ENCODE results near the gene EFCC1.

EFCC1 gene

GRCh38 chr3:128983293-128984069, 17.6 kb upstream of the EFCC1 start:
- H3K9me3 ChIP-seq (ENCODE audit: control insufficient read depth, insufficient read depth, low read depth, low read length), result no peaks in the 10 kb centered on the region
- H3K4me3 ChIP-seq (ENCODE audit: low read depth, low read length), result no peak overlapping the region
- H3K27me3 ChIP-seq (ENCODE audit: control insufficient read depth, insufficient read depth, low read length), result no peaks in the 10 kb centered on the region; the same call in 1 of the 2 replicates
- H3K36me3 ChIP-seq (ENCODE audit: control insufficient read depth, insufficient read depth, low read length), result no peaks in the 10 kb centered on the region
- no peak overlapping the region for H3K27ac ChIP-seq (ENCODE audit: low read depth, low read length)
- no peaks in the 10 kb centered on the region for H3K4me1 ChIP-seq (ENCODE audit: control insufficient read depth, insufficient read depth, low read length)
- no peak overlapping the region for H3K9ac ChIP-seq (ENCODE audit: low read length)

- Histone ChIP-seq H3K4me3 (ENCODE audit: low read depth, low read length) (no peak overlapping the region), H3K4me1 (ENCODE audit: control insufficient read depth, insufficient read depth, low read length) (no peaks in the 10 kb centered on the region), H3K27ac (ENCODE audit: low read depth, low read length) (no peak overlapping the region), H3K27me3 (ENCODE audit: control insufficient read depth, insufficient read depth, low read length) (no peaks in the 10 kb centered on the region; the same call in 1 of the 2 replicates), H3K9ac (ENCODE audit: low read length) (no peak overlapping the region), H3K9me3 (ENCODE audit: control insufficient read depth, insufficient read depth, low read depth, low read length) (no peaks in the 10 kb centered on the region), H3K36me3 (ENCODE audit: control insufficient read depth, insufficient read depth, low read length) (no peaks in the 10 kb centered on the region)
Measured at GRCh38 chr3:128984596-128984995, 16.5 kb upstream of the EFCC1 start.

- H3K4me1 ChIP-seq (ENCODE audit: control insufficient read depth, insufficient read depth, low read length), result no peaks in the 10 kb centered on the region
- no peak overlapping the region for H3K9ac ChIP-seq (ENCODE audit: low read length)
- no peak overlapping the region for H3K4me3 ChIP-seq (ENCODE audit: low read depth, low read length)
- peaks cover 7% of the 10 kb centered on the region for H3K27me3 ChIP-seq (ENCODE audit: control insufficient read depth, insufficient read depth, low read length)
- H3K36me3 ChIP-seq (ENCODE audit: control insufficient read depth, insufficient read depth, low read length), result no peaks in the 10 kb centered on the region
- H3K27ac ChIP-seq (ENCODE audit: low read depth, low read length), result no peak overlapping the region
- no peaks in the 10 kb centered on the region for H3K9me3 ChIP-seq (ENCODE audit: control insufficient read depth, insufficient read depth, low read depth, low read length)
Measured at GRCh38 chr3:128987302-128988100, 13.6 kb upstream of the EFCC1 start.

- H3K36me3 ChIP-seq (ENCODE audit: control insufficient read depth, insufficient read depth, low read length), result no peaks in the 10 kb centered on the region
- peaks cover 14% of the 10 kb centered on the region for H3K27me3 ChIP-seq (ENCODE audit: control insufficient read depth, insufficient read depth, low read length)
Measured at GRCh38 chr3:128988286-128988685, 12.8 kb upstream of the EFCC1 start.

GRCh38 chr3:128991355-128991895, 9.7 kb upstream of the EFCC1 start:
- H3K4me1 ChIP-seq (ENCODE audit: control insufficient read depth, insufficient read depth, low read length), result peaks cover 17% of the 10 kb centered on the region
- no peak overlapping the region for H3K27ac ChIP-seq (ENCODE audit: low read depth, low read length)
- peaks cover 44% of the 10 kb centered on the region for H3K27me3 ChIP-seq (ENCODE audit: control insufficient read depth, insufficient read depth, low read length)
- H3K9ac ChIP-seq (ENCODE audit: low read length), result no peak overlapping the region
- H3K4me3 ChIP-seq (ENCODE audit: low read depth, low read length), result no peak overlapping the region
- no peaks in the 10 kb centered on the region for H3K9me3 ChIP-seq (ENCODE audit: control insufficient read depth, insufficient read depth, low read depth, low read length)
- no peaks in the 10 kb centered on the region for H3K36me3 ChIP-seq (ENCODE audit: control insufficient read depth, insufficient read depth, low read length)

More at GRCh38 chr3:128988286-128988685, 12.8 kb upstream of the EFCC1 start:
- Histone ChIP-seq H3K27ac (ENCODE audit: low read depth, low read length) (no peak overlapping the region), H3K9me3 (ENCODE audit: control insufficient read depth, insufficient read depth, low read depth, low read length) (no peaks in the 10 kb centered on the region), H3K4me1 (ENCODE audit: control insufficient read depth, insufficient read depth, low read length) (peaks cover 7% of the 10 kb centered on the region), H3K9ac (ENCODE audit: low read length) (no peak overlapping the region), H3K4me3 (ENCODE audit: low read depth, low read length) (no peak overlapping the region)

GRCh38 chr3:128992926-128993460, 8.1 kb upstream of the EFCC1 start:
- Histone ChIP-seq H3K9me3 (ENCODE audit: control insufficient read depth, insufficient read depth, low read depth, low read length) (no peaks in the 10 kb centered on the region), H3K36me3 (ENCODE audit: control insufficient read depth, insufficient read depth, low read length) (no peaks in the 10 kb centered on the region), H3K4me1 (ENCODE audit: control insufficient read depth, insufficient read depth, low read length) (peaks cover 17% of the 10 kb centered on the region), H3K4me3 (ENCODE audit: low read depth, low read length) (peak overlapping the region; percentile 64), H3K27me3 (ENCODE audit: control insufficient read depth, insufficient read depth, low read length) (peaks cover 60% of the 10 kb centered on the region), H3K9ac (ENCODE audit: low read length) (peak overlapping the region; percentile 43), H3K27ac (ENCODE audit: low read depth, low read length) (no peak overlapping the region)

GRCh38 chr3:128993461-128994172, 7.5 kb upstream of the EFCC1 start, which contains the start of gene CFAP92:
Gene CFAP92 (minus strand): TSS chr3:128994076. CDS start chr3:128993304, 772 bp downstream.
- Histone ChIP-seq H3K9ac (ENCODE audit: low read length) (peak within 1 kb of the TSS; percentile 43), H3K4me3 (ENCODE audit: low read depth, low read length) (peak within 1 kb of the TSS; percentile 64), H3K36me3 (ENCODE audit: control insufficient read depth, insufficient read depth, low read length) (no peaks in the 10 kb centered on the region), H3K4me1 (ENCODE audit: control insufficient read depth, insufficient read depth, low read length) (peaks cover 20% of the 10 kb centered on the region), H3K27ac (ENCODE audit: low read depth, low read length) (no peak within 1 kb of the TSS), H3K27me3 (ENCODE audit: control insufficient read depth, insufficient read depth, low read length) (peaks cover 65% of the 10 kb centered on the region), H3K9me3 (ENCODE audit: control insufficient read depth, insufficient read depth, low read depth, low read length) (no peaks in the 10 kb centered on the region)

- no peak overlapping the region for H3K9ac ChIP-seq (ENCODE audit: low read length)
- no peaks in the 10 kb centered on the region for H3K36me3 ChIP-seq (ENCODE audit: control insufficient read depth, insufficient read depth, low read length)
- peaks cover 26% of the 10 kb centered on the region for H3K4me1 ChIP-seq (ENCODE audit: control insufficient read depth, insufficient read depth, low read length)
- no peak overlapping the region for H3K27ac ChIP-seq (ENCODE audit: low read depth, low read length)
- peaks cover 70% of the 10 kb centered on the region for H3K27me3 ChIP-seq (ENCODE audit: control insufficient read depth, insufficient read depth, low read length)
- H3K9me3 ChIP-seq (ENCODE audit: control insufficient read depth, insufficient read depth, low read depth, low read length), result no peaks in the 10 kb centered on the region
- H3K4me3 ChIP-seq (ENCODE audit: low read depth, low read length), result peak overlapping the region; percentile 64
Measured at GRCh38 chr3:128994173-128994512, 7.0 kb upstream of the EFCC1 start.

- H3K4me3 ChIP-seq (ENCODE audit: low read depth, low read length), result peak overlapping the region; percentile 64; the same call in 1 of the 2 replicates
- peaks cover 77% of the 10 kb centered on the region for H3K27me3 ChIP-seq (ENCODE audit: control insufficient read depth, insufficient read depth, low read length)
- no peaks in the 10 kb centered on the region for H3K36me3 ChIP-seq (ENCODE audit: control insufficient read depth, insufficient read depth, low read length)
- peaks cover 27% of the 10 kb centered on the region for H3K4me1 ChIP-seq (ENCODE audit: control insufficient read depth, insufficient read depth, low read length)
- no peaks in the 10 kb centered on the region for H3K9me3 ChIP-seq (ENCODE audit: control insufficient read depth, insufficient read depth, low read depth, low read length)
- no peak overlapping the region for H3K9ac ChIP-seq (ENCODE audit: low read length)
- H3K27ac ChIP-seq (ENCODE audit: low read depth, low read length), result no peak overlapping the region
Measured at GRCh38 chr3:128994581-128995546, 6.2 kb upstream of the EFCC1 start.

GRCh38 chr3:128995737-128996136, 5.4 kb upstream of the EFCC1 start:
- Histone ChIP-seq H3K9ac (ENCODE audit: low read length) (no peak overlapping the region), H3K27me3 (ENCODE audit: control insufficient read depth, insufficient read depth, low read length) (peaks cover 86% of the 10 kb centered on the region), H3K4me1 (ENCODE audit: control insufficient read depth, insufficient read depth, low read length) (peaks cover 32% of the 10 kb centered on the region), H3K9me3 (ENCODE audit: control insufficient read depth, insufficient read depth, low read depth, low read length) (no peaks in the 10 kb centered on the region), H3K4me3 (ENCODE audit: low read depth, low read length) (no peak overlapping the region), H3K27ac (ENCODE audit: low read depth, low read length) (no peak overlapping the region), H3K36me3 (ENCODE audit: control insufficient read depth, insufficient read depth, low read length) (no peaks in the 10 kb centered on the region)

Measured in HUES6 (cell line).